Stimulated activated CD4-positive, alpha-beta T cell treated with anti-CD3 and anti-CD28 coated beads, Interleukin-2, amount 100 ng/mL, for 4 hours (primary cell): Measurements from ENCODE around the gene NAP1L5.

ENCODE experiments used
- DNase-seq: peaks from one replicate; pipeline ENCODE4 v3.0.0-alpha.2; 2020; ENCODE audit warnings: low read depth

Gene NAP1L5

GRCh38 chr4:88722276-88722780, 24.7 kb upstream of the NAP1L5 start:
- DNase-seq = no peak

DNA sequence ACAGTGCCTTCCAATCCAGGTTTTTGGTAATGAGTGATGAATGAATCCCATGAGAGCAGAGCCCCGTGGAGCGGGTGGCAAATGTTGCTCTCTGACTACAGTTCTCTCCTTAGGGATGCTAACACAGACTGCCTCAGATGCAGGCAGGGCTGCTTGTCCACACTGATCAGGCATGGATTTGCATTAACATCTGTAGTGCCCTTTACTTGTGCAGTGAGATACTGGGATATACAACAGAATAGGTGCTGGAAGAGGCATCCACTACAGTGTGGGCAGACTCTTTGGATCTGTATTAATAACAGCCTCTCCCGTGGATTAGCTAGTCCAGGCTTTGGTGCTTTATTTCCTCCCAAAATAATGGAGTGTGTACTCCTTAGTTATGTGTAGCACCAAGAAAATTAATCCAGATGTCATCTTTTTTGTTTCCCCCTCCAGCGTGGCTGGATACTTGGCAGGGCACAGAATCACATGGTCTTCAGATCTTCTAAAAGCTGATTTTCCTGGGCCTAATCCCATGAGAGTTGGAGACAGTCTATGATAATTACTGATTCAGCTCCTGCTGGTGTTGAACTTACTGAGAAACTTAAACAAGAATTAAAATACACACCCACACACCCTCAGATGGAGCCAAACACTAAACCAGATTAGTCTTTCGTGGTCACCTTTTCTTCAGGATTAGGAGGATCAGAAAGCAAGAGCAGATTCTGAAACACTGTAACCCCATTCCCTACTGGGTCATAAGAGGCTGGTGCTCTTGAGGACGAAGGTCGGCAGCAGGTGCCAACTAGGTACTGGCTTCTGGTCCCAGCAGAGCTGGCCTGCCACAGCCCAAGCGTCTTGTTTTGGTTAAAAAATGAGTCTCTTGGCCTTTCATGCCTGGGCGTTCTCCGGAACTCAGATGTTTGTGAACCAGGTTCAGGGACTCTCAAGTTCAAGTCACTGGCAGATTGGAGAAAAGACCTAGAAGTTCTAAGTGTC, 23.1 kb upstream of the NAP1L5 start:
- DNase-seq = no peak

DNA sequence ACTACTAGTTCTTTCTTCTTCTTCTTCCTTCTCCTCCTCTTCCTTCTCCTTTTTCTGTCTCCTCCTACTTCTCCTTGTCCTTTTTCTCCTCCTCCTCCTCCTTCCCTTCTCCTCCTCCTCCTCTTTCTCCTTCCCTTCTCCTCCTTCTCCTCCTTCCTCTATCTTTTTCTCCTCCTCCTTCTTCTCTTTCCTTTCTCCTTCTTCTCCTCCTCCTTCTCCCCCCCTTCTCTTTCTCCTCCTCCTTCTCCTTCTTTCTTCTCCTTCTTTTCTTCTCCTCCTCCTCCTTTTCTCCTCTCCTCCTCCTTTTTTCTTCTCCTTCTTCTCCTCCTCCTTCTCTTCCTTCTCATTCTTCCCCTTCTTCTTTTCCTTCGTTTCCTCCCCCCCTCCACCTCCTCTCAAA, 21.8 kb upstream of the NAP1L5 start:
- no peak for DNase-seq

- no peak for DNase-seq
Measured at GRCh38 chr4:88718098-88718497, 20.5 kb upstream of the NAP1L5 start.

- DNase-seq = no peak
Measured at GRCh38 chr4:88713782-88714181, 16.2 kb upstream of the NAP1L5 start.

DNA sequence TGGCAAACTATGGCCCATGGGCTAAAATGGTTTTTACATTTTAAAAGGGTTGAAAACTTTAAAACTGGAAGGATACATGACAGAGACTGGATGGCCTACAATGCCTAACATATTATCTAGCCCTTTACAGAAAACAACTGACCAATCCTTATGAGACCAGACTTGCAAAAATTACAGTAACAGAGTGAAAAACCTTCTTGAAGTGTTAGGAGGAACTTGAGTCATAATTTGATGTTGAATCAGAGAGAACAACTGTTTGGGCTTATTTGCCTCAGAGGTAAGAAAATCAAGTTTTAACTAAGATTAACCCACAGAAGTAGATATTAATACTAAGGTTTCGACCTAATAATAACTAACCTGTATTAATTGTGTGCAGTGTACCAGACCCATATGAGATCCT, 12.4 kb upstream of the NAP1L5 start:
- no peak for DNase-seq

GRCh38 chr4:88706574-88706973, 8.9 kb upstream of the NAP1L5 start:
- DNase-seq = no peak

GRCh38 chr4:88705805-88706492, 8.3 kb upstream of the NAP1L5 start:
- no peak for DNase-seq

DNA sequence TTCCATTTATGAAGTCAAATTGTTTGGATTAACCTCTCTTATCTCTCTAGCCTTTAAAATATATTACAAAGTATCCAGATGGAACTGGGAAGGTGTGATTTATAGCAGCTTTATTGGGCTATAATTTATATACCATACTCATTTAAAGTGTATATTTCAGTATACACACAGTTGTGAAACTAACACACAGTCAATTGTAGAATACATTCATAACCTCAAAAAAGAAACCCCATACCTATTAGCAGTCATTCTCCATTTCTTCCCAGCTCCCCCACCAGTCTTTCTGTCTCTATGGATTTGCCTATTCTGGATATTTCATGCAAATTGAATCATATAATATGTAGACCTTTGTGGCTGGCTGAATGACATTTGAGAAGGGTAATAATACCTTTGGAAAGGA, 7.6 kb upstream of the NAP1L5 start:
- DNase-seq = no peak

DNA sequence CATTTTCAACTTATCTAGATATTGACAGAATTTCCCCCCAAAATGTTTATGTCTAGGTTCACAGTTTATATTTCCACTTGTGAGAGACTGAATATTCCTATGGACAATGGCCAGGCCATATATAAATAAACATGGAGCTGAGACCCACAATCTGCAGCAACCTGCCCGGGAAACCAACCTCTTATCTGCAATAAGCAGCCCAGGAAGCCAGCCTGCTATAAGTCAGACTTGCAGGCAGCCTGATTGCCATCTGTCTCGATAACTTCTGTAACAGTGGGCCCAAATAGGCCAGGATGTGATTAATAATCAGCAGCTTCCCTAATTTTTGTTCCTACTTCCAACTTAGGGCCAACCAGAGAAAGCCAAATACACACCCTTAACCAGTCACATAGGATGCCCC, 5.2 kb upstream of the NAP1L5 start:
- DNase-seq = no peak

DNA sequence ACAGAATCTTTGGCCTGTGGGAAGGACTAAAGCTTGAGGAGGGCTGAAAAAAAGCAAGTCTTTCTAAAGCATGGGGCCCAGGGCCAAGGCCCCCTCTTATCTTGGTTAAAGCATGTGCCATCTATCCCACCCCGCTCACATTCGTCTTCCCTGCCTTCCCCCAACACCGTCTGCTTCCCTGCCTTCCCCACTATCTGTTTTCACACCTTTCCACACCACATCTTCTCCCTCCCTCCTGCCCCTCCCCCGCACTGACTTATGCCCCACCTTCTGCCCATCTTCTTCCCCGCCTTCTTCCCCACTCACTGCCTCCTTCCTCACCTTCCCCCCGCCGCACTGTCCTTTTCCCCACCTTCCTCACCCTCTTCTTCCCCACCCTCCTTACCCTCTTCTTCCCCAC, 890 bp upstream of the NAP1L5 start:
- DNase-seq = no peak

DNA sequence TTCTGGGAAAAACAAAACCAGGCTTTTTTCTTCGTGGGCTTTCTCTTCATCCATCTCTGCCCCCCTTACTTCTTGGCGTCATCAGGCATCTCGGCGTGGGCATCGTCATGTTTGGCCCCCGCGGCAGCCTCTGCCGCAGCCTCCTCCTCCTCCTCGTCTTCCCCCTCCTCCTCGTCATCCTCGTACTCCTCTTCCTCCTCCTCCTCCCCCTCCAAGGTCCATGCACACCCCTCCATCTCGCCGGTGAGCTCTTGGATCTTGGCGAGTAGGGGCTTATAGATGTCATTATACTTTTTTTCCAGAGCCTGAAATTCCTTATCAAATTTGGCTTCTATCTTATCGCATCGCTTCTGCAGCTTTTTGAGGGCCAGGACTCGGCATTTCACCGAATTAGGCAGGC, 488 bp downstream of the NAP1L5 start:
- peak; percentile 13 for DNase-seq

- no peak for DNase-seq
Measured at GRCh38 chr4:88696630-88697029, 999 bp downstream of the NAP1L5 start.

GRCh38 chr4:88693792-88694191, 3.8 kb downstream of the NAP1L5 start:
- no peak for DNase-seq

DNA sequence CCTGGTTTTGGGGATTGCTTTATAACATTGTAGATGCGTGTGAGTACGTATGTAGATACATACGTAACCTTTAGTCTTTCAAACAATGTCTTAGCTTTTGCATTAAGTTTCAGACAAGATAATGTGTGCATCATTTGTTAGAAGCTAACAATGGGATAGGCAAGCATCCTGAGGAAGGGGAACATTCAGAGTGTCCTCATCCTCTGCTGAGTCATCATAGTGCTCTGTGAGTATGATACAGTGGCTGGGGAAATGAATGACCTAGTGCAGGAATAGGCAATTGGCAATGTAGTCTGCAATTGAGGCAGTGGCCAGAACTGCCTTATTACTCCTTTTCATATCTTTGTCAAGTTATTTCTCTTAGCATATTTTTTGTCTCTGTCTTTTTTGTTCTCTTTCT, 7.3 kb downstream of the NAP1L5 start:
- DNase-seq = no peak

- no peak for DNase-seq
Measured at GRCh38 chr4:88681209-88681608, 16.4 kb downstream of the NAP1L5 start.

GRCh38 chr4:88675543-88675942, 22.1 kb downstream of the NAP1L5 start:
- DNase-seq = no peak

- no peak for DNase-seq
Measured at GRCh38 chr4:88674979-88675378, 22.6 kb downstream of the NAP1L5 start.

- no peak for DNase-seq
Measured at GRCh38 chr4:88674565-88674964, 23.1 kb downstream of the NAP1L5 start.

- DNase-seq = no peak
Measured at GRCh38 chr4:88673886-88674285, 23.7 kb downstream of the NAP1L5 start.

- DNase-seq = no peak
Measured at GRCh38 chr4:88672987-88673386, 24.6 kb downstream of the NAP1L5 start.

DNA sequence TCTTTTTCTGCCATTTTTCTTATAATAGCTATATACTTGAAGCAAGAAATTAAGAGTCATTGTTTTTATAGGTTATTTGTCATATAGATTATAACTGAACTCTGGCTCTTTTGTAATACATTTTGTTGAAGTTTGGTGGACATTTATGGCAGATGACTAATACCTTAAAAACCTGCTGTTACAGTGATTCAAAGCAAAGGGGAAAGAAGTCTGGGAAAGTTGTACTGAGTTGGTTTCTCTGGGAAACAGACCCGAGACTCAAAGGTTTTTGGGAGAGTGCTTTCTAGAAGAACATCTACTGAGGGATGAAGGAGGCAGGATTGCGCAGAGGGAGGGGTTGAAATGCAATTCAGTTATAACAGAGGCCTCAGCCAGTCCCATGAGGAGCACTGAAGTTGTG, 35.9 kb downstream of the NAP1L5 start:
- no peak for DNase-seq
